GM12878 (cell line): ENCODE measurements around the gene PPCS. TPM values are rescaled to one million over a fixed set of nuclear protein-coding genes. Genes with fewer than 3 reads are reported as not detected.
"Not testable (repeated sequence)": the region's sequence is repeated elsewhere in the genome, so short reads cannot be mapped to it uniquely, and the experiment has no call there.

ENCODE experiments used
- ATAC-seq: fragments of 200-7000 bp; cut with Tn5 transposase; 3 replicates; pipeline ENCODE4 v1.9.1; 2020; ENCODE audit warnings: mild to moderate bottlenecking, moderate library complexity
- BruUV-seq: library from RNA; stranded (reverse); fragments of 400-500 nt; replicated peaks from 2 replicates; lab custom pipeline; 2021; lab: Mats Ljungman, UMichigan
- CTCF ChIA-PET: fragments of 300-600 bp; sonication (Branson Sonifier 250); formaldehyde crosslinking; extraction: SDS; loops from one replicate; lab custom pipeline; 2021; ENCODE audit warnings: inconsistent platforms; lab: Yijun Ruan, JAX
- POLR2A ChIA-PET: fragments of 350-600 bp; formaldehyde crosslinking; extraction: SDS; loops from one replicate; lab custom pipeline; 2021; ENCODE audit warnings: inconsistent platforms; lab: Charles Lee
- RAD21 ChIA-PET: fragments of 300-600 bp; sonication (Branson Sonifier 250); formaldehyde crosslinking; loops from one replicate; lab custom pipeline; 2023; ENCODE audit warnings: antibody characterized with exemption; ENCODE audit not compliant: unreplicated experiment; lab: Charles Lee
- SMC1A ChIA-PET: fragments of 300-600 bp; sonication (Branson Sonifier 250); formaldehyde crosslinking; loops from one replicate; lab custom pipeline; 2023; ENCODE audit not compliant: unreplicated experiment, uncharacterized antibody; lab: Charles Lee
- DNase-seq: peaks from one replicate; pipeline ENCODE4 v3.0.0-alpha.2; 2011; ENCODE audit warnings: low read depth, low spot score
- FAIRE-seq: peaks from 3 replicates; lab custom pipeline; 2011; peaks lifted over from hg19 to GRCh38; lab: Jason Lieb, UNC
- H2AFZ ChIP-seq: 2 replicates; pipeline ENCODE4 v1.6.0; 2011; ENCODE audit warnings: low read depth, low read length, control low read depth; ENCODE audit not compliant: control insufficient read depth
- H3K27ac ChIP-seq: 2 replicates; pipeline ENCODE4 v1.5.1; 2011; ENCODE audit warnings: control low read depth; ENCODE audit not compliant: control insufficient read depth, insufficient read depth
- H3K27me3 ChIP-seq, 2 experiments: replicated peaks in 1 of 2; 2 replicates each; pipeline versions ENCODE4 v1.6.0 to v1.6.1; 2011; ENCODE audit warnings: low read length in 1 of 2; ENCODE audit not compliant: control insufficient read depth in 2 of 2, insufficient read depth in 2 of 2
- H3K36me3 ChIP-seq, 2 experiments: 2 replicates each; pipeline ENCODE4 v1.5.1; 2011; ENCODE audit warnings: low read length in 1 of 2; ENCODE audit not compliant: control insufficient read depth in 2 of 2, insufficient read depth in 2 of 2
- H3K4me1 ChIP-seq: 2 replicates; pipeline ENCODE4 v1.6.1; 2011; ENCODE audit warnings: mild to moderate bottlenecking, low read length, moderate library complexity, mixed read lengths; ENCODE audit not compliant: control insufficient read depth, insufficient read depth
- H3K4me2 ChIP-seq: 2 replicates; pipeline ENCODE4 v1.6.0; 2011; ENCODE audit warnings: control low read depth; ENCODE audit not compliant: control insufficient read depth, insufficient read depth
- H3K4me3 ChIP-seq: fragments of 200-600 bp; sonication (generic); 2 replicates; pipeline ENCODE4 v1.5.1; 2016
- H3K79me2 ChIP-seq: 2 replicates; pipeline ENCODE4 v1.6.0; 2011; ENCODE audit warnings: low read length; ENCODE audit not compliant: control insufficient read depth, insufficient read depth
- H3K9ac ChIP-seq: 2 replicates; pipeline ENCODE4 v1.8.0; 2011; ENCODE audit warnings: low read length, control low read depth, mixed read lengths; ENCODE audit not compliant: control insufficient read depth, insufficient read depth
- H3K9me3 ChIP-seq: replicated peaks from 3 replicates; pipeline ENCODE4 v1.5.1; 2011; ENCODE audit warnings: mild to moderate bottlenecking, low read length; ENCODE audit not compliant: control insufficient read depth, insufficient read depth
- H4K20me1 ChIP-seq: 2 replicates; pipeline ENCODE4 v1.6.0; 2011; ENCODE audit not compliant: control insufficient read depth, insufficient read depth
- BHLHE40 ChIP-seq, 2 experiments: fragments of 450-650 bp in 1 of 2; IDR thresholded peaks; 2 replicates each; pipeline ENCODE4 v1.6.1; 2011 to 2017; ENCODE audit warnings: low read depth in 2 of 2, borderline replicate concordance in 1 of 2, improper control_type of control experiment in 1 of 2, low read length in 1 of 2, mild to moderate bottlenecking in 1 of 2
- CBFB ChIP-seq: IDR thresholded peaks from 2 replicates; pipeline ENCODE4 v1.6.1; 2016; ENCODE audit warnings: antibody characterized with exemption, low read depth
- ESRRA ChIP-seq: IDR thresholded peaks from 2 replicates; pipeline ENCODE4 v1.6.1; 2012; ENCODE audit warnings: mild to moderate bottlenecking, low read length, improper control_type of control experiment
- KLF5 ChIP-seq: fragments of 450-650 bp; IDR thresholded peaks from 2 replicates; pipeline ENCODE4 v1.6.1; 2014; ENCODE audit warnings: mild to moderate bottlenecking; ENCODE audit not compliant: partially characterized antibody
- MYC ChIP-seq: IDR thresholded peaks from 2 replicates; pipeline ENCODE4 v1.6.1; 2011; ENCODE audit warnings: mild to moderate bottlenecking, low read length, moderate library complexity, inconsistent platforms; ENCODE audit not compliant: insufficient read depth, insufficient replicate concordance, insufficient read length, severe bottlenecking
- PKNOX1 ChIP-seq: fragments of 450-650 bp; IDR thresholded peaks from 2 replicates; pipeline ENCODE4 v1.6.1; 2016; ENCODE audit warnings: mild to moderate bottlenecking
- STAT1 ChIP-seq: fragments of 450-650 bp; conservative IDR thresholded peaks from 2 replicates; pipeline ENCODE4 v1.6.1; 2014; ENCODE audit warnings: antibody characterized with exemption, mild to moderate bottlenecking
- ZBTB40 ChIP-seq: fragments of 450-650 bp; IDR thresholded peaks from 2 replicates; pipeline ENCODE4 v1.6.1; 2016; ENCODE audit warnings: mild to moderate bottlenecking, moderate library complexity, borderline replicate concordance
- WGBS: methylation state at CpG from one replicate; pipeline ENCODE4 v1.1.6; 2016; ENCODE audit warnings: low lambda C conversion rate; ENCODE audit not compliant: insufficient replicate concordance, insufficient coverage; ENCODE audit errors: missing lambda C conversion rate; 5-methylcytosine and 5-hydroxymethylcytosine counted together
- in situ Hi-C: fragments of 300-500 bp; cut with MboI; formaldehyde crosslinking; loops from 9 replicates; pipeline ENCODE4 v1.14.3; 2018; ENCODE audit warnings: mixed read lengths
- intact Hi-C: fragments of 100-400 bp; cut with micrococcal nuclease; formaldehyde crosslinking; loops from one replicate; pipeline ENCODE4 v1.14.2; 2022; ENCODE audit not compliant: unreplicated experiment
- polyA plus RNA-seq, 11 experiments: library from polyadenylated mRNA; depleted of rRNA in 4 of 11; unstranded in 6 of 11; stranded (reverse) in 5 of 11; fragments of >200 nt; fragmentation: Nextera tagmentation in 4 of 11; fragmentation: Illumina TruSeq in 1 of 11; extraction: Ambion mirVana in 4 of 11; extraction: Trizol in 1 of 11; gene quantifications; 1 replicate in 1 of 11; 2 replicates in 10 of 11; pipeline versions ENCODE4 v1.2.1 to v1.2.3, GENCODE V29; 2011 to 2016; ENCODE audit warnings: inconsistent platforms in 2 of 11, missing spikeins in 2 of 11, low read depth in 1 of 11
- total RNA-seq, 4 experiments: library from RNA; depleted of rRNA in 3 of 4; stranded (reverse); fragments of >200 nt in 3 of 4; fragmentation: Illumina TruSeq in 1 of 4; extraction: Trizol in 1 of 4; gene quantifications; 2 replicates each; pipeline versions ENCODE4 v1.2.1 to v1.2.3, GENCODE V29; 2013 to 2021

PPCS gene
- total and polyA plus RNA-seq, 10 of the 15 experiments (the other 5 are each of a cell fraction or from before 2014, with no cell fraction given) = 35.6 to 79.4 (median 51.9) TPM

GRCh38 chr1:42477354-42477753 lies 21.0 kb downstream of the PPCS start:
- CTCF ChIA-PET, H2AFZ ChIP-seq, H3K36me3 ChIP-seq, BruUV-seq, H3K4me3 ChIP-seq, H3K27me3 ChIP-seq, H3K79me2 ChIP-seq, in situ Hi-C loops, SMC1A ChIA-PET, H3K9me3 ChIP-seq, H3K4me1 ChIP-seq, POLR2A ChIA-PET, H3K27ac ChIP-seq, FAIRE-seq, intact Hi-C loops, H3K4me2 ChIP-seq, DNase-seq, ATAC-seq, RAD21 ChIA-PET, H4K20me1 ChIP-seq, H3K9ac ChIP-seq: not testable (repeated sequence)
- 67% methylated on average over 4 of the region's 4 CpGs for WGBS

- intact Hi-C loops = no loop called here
- in situ Hi-C loops = no loop called here
- H3K9ac ChIP-seq = no peak overlapping the region
- H3K27me3 ChIP-seq = no peaks in the 10 kb centered on the region
- no peaks in the 10 kb centered on the region for H3K36me3 ChIP-seq
- H2AFZ ChIP-seq = no peak overlapping the region
- ChIA-PET CTCF (no interaction called here), POLR2A (no interaction called here)
- no peak overlapping the region for H3K4me3 ChIP-seq
- H4K20me1 ChIP-seq = no peaks in the 10 kb centered on the region
- H3K9me3 ChIP-seq = no peaks in the 10 kb centered on the region
- no peak for ATAC-seq
- H3K4me2 ChIP-seq = no peak overlapping the region
- H3K27ac ChIP-seq = no peak overlapping the region
- no TSS peak for BruUV-seq
- TF ChIP-seq BHLHE40 (IDR thresholded peaks at IDR 0.05; ENCODE audit: borderline replicate concordance in 1 of 2, low read depth in 2 of 2, low read length in 1 of 2) (no peak), MYC (no peak), STAT1 (no peak), ESRRA (no peak), PKNOX1 (no peak), KLF5 (no peak), CBFB (no peak), ZBTB40 (no peak)
- TF ChIP-seq, all 136 proteins: peak for 0
- 55% methylated on average over 3 of the region's 3 CpGs for WGBS
- SMC1A ChIA-PET = no interaction called here
- Histone ChIP-seq H3K4me1 (no peaks in the 10 kb centered on the region), H3K79me2 (no peaks in the 10 kb centered on the region)
- DNase-seq = no peak
- RAD21 ChIA-PET = no interaction called here
- FAIRE-seq = no peak
Observed at GRCh38 chr1:42477775-42478174, 21.4 kb downstream of the PPCS start.
